ENCODE results near the gene ENHO. TPM values are rescaled to one million over a fixed set of nuclear protein-coding genes. Genes with fewer than 3 reads are reported as not detected.

ENHO gene
- total and polyA plus RNA-seq, 2 of the 8 experiments (the other 6 are each of a cell fraction or from before 2014, with no cell fraction given): 12.2 to 49.4 TPM

- TF ChIP-seq CHD7 (IDR thresholded peaks at IDR 0.05; ENCODE audit: insufficient replicate concordance, low read length) (no peak), CEBPB (IDR thresholded peaks at IDR 0.05; ENCODE audit: low read depth, low read length) (no peak), ZNF274 (IDR thresholded peaks at IDR 0.05; ENCODE audit: borderline replicate concordance, extremely low read depth, low read length) (no peak), JUND (IDR thresholded peaks at IDR 0.05; ENCODE audit: low read length) (no peak), YY1 (IDR thresholded peaks at IDR 0.05; ENCODE audit: low read depth, low read length) (no peak), ATF3 (IDR thresholded peaks at IDR 0.05; ENCODE audit: insufficient read depth, low read depth, low read length) (no peak), ATF2 (IDR thresholded peaks at IDR 0.05; ENCODE audit: low read length) (no peak)
These were observed 21.4 kb downstream of the ENHO start (continued) for GRCh38 chr9:34501372-34501771.
